GM19467 (cell line): Measurements from ENCODE around the gene UNC5B.

Experiments
- ATAC-seq: cut with Tn5 transposase; IDR thresholded peaks from one replicate; pipeline ENCODE4 v1.9.1; 2021; ENCODE audit warnings: mild to moderate bottlenecking, moderate library complexity; ENCODE audit not compliant: unreplicated experiment

Gene UNC5B

GRCh38 chr10:71237843-71238623 is 25.7 kb downstream of the UNC5B start:
- ATAC-seq: no peak

DNA sequence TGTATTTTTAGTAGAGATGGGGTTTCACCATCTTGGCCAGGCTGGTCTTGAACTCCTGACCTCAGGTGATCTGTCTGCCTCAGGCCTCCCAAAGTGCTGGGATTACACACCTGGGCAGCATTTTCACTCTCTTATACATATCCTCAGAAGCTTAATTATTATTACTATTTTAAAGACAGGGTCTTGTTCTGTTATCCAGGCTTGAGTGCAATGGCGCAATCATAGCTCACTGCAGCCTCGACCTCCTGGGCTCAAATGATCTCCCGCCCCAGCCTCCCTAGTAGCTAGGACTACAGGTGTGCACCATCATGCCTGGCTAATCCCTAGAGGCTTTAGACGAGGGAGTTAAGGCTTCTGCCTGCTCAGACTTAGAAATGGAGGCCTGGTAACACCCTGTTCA is 26.3 kb downstream of the UNC5B start:
- no peak for ATAC-seq

DNA sequence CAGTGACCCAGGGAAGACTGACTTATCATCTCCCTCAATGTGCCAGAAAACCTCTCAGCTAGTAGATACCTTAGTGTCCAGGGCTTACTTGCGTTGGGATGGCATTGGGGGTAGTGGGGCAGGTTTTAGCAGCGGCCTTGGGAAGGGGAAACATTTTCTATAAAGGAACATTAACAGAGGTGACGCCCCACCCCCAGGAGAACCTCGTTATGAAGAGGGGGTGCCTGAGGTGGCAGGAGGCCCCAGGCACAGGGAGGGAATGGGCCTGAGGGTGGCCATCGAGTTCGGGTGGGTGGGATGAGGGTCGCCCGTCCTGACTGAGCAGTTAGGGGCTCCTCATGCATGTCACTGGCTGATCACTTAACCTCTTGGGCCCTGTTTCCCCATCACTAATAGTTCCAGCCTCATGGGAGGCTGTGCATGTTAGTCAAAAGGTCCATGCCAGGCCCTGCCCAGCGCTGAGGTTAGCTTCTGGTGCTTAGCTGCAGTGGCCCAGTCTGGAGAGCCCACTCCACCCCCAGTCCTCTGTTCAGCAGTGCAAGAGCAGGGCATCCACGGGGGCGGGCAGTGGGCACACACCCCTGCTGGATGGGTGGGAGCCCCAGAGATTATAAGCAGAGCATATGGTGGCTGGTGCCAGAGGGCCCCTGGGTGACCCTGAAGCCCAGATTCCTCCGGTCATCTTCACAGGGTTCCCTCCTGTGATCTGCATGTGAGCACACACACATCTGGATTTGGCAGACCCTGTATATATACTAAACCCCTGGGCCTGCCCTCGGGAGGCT is 27.0 kb downstream of the UNC5B start:
- ATAC-seq: no peak

GRCh38 chr10:71239946-71240795 is 27.8 kb downstream of the UNC5B start:
- no peak for ATAC-seq

GRCh38 chr10:71241114-71241829 is 28.9 kb downstream of the UNC5B start:
- no peak for ATAC-seq

- no peak for ATAC-seq
Measured at GRCh38 chr10:71241830-71242621, 29.7 kb downstream of the UNC5B start.

GRCh38 chr10:71242622-71243009 is 30.2 kb downstream of the UNC5B start:
- ATAC-seq: no peak

- ATAC-seq: no peak
Measured at GRCh38 chr10:71243756-71244395, 31.5 kb downstream of the UNC5B start.

DNA sequence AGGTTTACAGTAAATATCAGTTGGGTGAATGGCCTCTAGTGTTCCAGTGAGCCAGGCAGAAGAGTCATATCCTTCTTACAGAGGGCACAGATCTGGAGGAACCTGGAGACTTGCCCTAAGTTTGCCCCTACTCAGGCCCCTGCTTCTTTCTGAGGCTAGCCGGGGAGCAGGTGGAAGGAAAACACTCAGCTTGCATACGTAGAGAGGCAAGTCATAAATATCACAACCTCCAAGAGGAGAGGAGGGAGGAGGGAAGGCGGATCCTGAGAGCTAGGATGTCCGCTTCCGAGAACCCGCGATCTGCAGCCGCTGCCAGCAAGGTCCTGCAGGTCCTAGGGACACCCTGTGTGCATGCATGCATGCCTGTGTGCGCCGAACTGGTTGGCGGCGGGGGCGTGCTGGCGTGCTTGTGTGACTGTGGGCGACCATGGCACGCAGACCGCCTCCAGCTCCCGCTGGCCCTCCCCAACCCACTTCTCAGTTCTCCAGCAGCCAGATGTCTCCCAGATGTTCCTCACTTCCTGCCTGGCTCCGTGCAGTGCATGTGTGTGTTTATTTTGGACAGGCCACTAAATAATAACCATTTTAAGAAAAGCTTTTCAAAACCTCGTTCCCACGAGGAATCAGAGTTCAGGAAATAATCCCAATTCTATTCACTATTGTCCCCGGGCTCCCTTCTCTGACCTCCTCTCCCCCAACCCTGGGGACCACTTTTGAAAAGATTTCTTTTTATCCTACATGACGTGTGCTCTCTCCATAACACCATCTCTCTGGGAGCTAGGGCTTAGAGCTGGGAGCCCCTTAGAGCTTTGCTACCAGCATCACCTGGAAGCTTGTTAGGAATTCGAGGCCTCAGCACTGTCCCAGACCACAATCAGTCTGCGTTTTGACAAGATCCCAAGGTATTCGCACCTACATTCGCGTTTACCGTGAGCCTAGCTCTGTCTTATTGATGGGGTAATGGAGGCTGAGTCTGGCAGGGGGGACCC is 32.4 kb downstream of the UNC5B start:
- ATAC-seq: no peak

DNA sequence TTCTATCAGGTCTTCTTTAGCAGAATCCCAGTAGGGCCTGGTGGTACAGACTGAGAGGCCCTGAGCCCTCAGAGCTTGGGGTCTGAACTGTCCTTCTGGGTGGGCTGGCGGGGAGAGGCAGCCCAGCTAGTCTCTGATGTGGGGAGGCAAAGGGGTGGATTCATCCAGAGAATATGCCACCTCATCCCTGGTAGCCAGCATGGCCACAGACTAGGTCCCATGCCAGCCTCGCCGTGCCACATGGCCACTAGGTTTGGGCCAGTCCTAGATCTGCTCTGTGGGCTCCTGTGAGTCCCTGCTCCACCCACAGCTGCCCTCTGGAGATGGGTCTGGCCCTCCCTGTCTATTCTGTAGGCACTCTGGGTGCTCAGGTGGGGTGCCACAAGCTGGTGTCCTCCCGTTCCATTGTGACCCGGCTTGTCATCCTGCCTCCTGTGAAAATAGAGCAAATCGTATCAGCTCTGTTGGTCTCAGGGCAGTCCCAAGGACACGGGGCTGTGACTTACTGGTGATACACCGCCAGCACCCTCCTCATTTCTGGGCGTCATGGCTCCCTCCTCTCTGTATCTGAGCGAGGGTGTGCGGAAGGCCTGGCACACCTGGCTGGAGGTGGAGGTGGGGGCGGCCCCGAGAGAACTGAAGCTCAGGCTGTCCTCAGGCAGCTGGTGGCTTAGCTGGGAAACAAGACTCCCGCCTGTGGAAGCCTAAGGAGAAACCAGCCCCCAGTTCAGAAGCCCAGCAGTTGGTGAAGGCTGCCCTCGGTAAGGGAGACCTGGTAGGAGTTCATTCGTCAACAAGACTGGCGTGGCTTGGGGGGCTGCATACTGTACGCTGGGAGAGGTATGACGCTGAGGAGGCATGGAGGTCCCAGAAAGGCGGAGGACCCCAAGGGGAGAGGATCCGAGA is 33.3 kb downstream of the UNC5B start:
- no peak for ATAC-seq

DNA sequence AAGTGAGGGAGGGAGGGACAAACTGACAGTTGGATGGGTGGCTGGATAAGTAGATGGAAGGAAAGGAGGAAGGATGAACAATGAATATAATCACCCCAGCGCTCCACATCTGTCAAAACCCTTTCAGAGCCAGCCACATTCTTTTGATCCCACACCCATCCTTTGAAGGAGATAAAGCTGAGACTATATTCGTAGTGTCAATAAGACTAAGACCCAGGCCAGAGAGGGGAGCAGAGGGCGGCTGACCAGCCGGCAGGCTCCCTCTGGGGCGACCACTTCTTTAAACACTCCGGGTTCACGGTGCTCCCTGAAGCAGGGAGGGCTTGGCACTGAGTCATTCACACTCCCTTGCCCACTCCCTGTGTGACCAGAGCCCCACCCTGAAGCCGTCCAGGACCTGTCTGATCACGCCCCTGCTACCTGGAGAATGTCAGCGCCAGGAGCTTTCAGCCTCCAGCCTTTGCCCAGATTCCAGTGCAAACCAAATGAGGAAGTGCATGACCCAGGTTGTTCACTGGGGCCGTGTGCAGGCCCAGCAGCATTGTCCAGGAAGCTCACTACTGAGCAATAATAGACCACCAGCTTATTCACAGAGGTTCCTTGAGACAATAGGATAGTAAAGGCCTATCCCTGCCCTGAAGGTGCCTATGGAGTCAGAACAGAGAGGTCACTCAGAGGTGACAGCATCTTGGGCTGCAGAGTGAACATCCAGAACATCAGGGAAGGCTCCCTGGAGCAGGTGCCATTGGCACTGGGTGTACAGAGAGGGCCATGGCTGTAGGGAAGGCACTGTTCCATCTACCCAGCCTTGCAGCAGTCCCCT is 34.4 kb downstream of the UNC5B start:
- no peak for ATAC-seq

DNA sequence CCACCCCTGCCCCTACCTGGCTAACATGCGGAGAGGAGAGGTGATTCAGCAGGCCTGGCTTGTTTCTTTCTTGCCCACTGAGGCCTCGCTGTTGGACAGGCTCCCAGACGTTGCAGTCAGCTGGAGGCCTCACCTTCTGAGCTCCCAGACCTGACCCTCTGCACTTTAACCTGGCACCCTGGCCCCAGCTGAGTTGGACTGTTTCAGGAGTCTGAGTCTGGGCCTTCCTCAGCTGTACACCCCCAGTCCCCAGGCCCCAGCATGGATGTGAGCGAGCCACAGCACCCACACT is 35.0 kb downstream of the UNC5B start:
- ATAC-seq: no peak

DNA sequence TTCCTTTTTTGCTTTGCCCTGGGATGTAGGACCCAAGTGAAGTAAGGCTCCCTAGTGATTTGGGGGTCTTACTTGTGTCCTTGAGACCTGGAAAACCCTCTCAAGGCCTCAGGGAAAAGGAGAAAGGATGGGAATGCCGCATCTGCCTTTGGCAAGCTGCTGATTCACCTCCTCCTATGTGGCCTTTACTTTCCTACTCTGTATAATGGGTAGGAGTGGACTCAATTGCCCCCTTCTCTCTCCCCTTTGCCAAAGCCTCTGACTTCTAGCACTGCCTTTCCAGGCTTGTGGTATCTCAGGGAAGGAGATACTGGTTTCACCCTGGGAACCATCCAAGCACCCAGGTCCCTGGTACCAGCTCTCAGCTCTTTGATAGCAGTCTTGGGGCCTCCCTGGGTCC is 35.4 kb downstream of the UNC5B start:
- ATAC-seq: no peak

- ATAC-seq: no peak
Measured at GRCh38 chr10:71248210-71248609, 35.8 kb downstream of the UNC5B start.

GRCh38 chr10:71249996-71250395 is 37.6 kb downstream of the UNC5B start:
- no peak for ATAC-seq

GRCh38 chr10:71250405-71250804 is 38.0 kb downstream of the UNC5B start:
- ATAC-seq: no peak

GRCh38 chr10:71250842-71251241 is 38.5 kb downstream of the UNC5B start:
- ATAC-seq: no peak
